ENCODE results near the gene ANKRD22. TPM values are rescaled to one million over a fixed set of nuclear protein-coding genes. Genes with fewer than 3 reads are reported as not detected.
A peak's percentile ranks its signal among the peaks of the same experiment; 100 is the strongest.

The ANKRD22 gene
- polyA plus RNA-seq, 1 of the 3 experiments (the other 2 are of a cell fraction) = 0.15 TPM

DNA sequence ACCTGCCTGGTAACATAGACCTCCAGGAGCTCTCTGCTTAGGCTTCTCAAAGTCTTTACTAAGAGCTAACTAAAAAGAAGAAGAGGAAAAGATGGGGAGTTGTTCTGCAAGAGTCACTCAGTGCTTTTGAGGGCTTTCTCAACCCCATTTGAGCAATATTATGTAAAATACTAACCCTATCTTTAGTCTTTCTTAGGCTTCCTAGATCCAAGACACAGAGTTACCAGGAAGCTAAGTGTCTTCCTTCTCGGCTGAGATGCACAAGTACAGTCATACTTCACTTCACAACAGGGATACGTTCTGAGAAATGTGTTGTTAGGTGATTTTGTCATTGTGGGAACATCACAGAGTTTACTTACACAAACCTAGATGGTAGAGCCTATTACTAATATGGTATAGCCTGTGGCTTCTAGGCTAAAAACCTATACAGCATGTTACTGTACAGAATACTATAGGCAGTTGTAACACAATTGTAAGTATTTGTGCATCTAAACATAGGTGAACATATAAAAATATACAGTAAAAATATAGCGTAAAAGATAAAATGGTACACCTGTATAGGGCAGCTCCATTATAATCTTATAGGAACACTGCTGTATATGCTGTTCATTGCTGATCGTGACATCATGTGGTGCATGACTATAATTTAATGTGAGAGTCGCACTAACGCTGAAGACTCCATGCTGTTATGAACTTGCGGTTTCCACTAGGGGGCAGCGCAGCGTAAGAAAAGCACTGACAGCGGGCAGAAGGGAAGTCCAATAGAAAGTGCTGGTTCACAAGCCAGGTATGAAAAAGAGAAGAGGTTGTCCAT, 16.3 kb downstream of the ANKRD22 start (continued):
- TF ChIP-seq, protein P1, sequence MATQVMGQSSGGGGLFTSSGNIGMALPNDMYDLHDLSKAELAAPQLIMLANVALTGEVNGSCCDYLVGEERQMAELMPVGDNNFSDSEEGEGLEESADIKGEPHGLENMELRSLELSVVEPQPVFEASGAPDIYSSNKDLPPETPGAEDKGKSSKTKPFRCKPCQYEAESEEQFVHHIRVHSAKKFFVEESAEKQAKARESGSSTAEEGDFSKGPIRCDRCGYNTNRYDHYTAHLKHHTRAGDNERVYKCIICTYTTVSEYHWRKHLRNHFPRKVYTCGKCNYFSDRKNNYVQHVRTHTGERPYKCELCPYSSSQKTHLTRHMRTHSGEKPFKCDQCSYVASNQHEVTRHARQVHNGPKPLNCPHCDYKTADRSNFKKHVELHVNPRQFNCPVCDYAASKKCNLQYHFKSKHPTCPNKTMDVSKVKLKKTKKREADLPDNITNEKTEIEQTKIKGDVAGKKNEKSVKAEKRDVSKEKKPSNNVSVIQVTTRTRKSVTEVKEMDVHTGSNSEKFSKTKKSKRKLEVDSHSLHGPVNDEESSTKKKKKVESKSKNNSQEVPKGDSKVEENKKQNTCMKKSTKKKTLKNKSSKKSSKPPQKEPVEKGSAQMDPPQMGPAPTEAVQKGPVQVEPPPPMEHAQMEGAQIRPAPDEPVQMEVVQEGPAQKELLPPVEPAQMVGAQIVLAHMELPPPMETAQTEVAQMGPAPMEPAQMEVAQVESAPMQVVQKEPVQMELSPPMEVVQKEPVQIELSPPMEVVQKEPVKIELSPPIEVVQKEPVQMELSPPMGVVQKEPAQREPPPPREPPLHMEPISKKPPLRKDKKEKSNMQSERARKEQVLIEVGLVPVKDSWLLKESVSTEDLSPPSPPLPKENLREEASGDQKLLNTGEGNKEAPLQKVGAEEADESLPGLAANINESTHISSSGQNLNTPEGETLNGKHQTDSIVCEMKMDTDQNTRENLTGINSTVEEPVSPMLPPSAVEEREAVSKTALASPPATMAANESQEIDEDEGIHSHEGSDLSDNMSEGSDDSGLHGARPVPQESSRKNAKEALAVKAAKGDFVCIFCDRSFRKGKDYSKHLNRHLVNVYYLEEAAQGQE (IDR thresholded peaks at IDR 0.05; ENCODE audit: low read depth, low read length) = 0 out of 2 replicates have a peak, but pooled peaks have one; percentile 21
- TF ChIP-seq SMC3 (IDR thresholded peaks at IDR 0.05; ENCODE audit: low read depth, low read length) = peak; percentile 96
- no peak for TF ChIP-seq EZH2phosphoT487 (IDR thresholded peaks at IDR 0.05; ENCODE audit: borderline replicate concordance, low read depth)
- no peak for TF ChIP-seq FOXJ3 (CRISPR knock-in tag; IDR thresholded peaks at IDR 0.05)
- TF ChIP-seq GATA2 (CRISPR knock-in tag; IDR thresholded peaks at IDR 0.05) = no peak
- TF ChIP-seq TAF1 (IDR thresholded peaks at IDR 0.05; ENCODE audit: borderline replicate concordance, low read depth, low read length) = no peak
- no peak for TF ChIP-seq NFIC (IDR thresholded peaks at IDR 0.05; ENCODE audit: borderline replicate concordance)
- TF ChIP-seq EP300 (IDR thresholded peaks at IDR 0.05; ENCODE audit: borderline replicate concordance in 1 of 2, low read depth in 1 of 2, low read length in 1 of 2) = no peak
- TF ChIP-seq, protein P2, sequence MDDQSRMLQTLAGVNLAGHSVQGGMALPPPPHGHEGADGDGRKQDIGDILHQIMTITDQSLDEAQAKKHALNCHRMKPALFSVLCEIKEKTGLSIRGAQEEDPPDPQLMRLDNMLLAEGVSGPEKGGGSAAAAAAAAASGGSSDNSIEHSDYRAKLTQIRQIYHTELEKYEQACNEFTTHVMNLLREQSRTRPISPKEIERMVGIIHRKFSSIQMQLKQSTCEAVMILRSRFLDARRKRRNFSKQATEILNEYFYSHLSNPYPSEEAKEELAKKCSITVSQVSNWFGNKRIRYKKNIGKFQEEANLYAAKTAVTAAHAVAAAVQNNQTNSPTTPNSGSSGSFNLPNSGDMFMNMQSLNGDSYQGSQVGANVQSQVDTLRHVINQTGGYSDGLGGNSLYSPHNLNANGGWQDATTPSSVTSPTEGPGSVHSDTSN (IDR thresholded peaks at IDR 0.05) = peak; percentile 40; the same call in 1 of the 2 replicates
- no peak for TF ChIP-seq FOSL2 (IDR thresholded peaks at IDR 0.05; ENCODE audit: borderline replicate concordance, low read depth)
- TF ChIP-seq JUND (IDR thresholded peaks at IDR 0.05) = no peak
- no peak for TF ChIP-seq CHD2 (IDR thresholded peaks at IDR 0.05; ENCODE audit: low read length, partially characterized antibody)

DNA sequence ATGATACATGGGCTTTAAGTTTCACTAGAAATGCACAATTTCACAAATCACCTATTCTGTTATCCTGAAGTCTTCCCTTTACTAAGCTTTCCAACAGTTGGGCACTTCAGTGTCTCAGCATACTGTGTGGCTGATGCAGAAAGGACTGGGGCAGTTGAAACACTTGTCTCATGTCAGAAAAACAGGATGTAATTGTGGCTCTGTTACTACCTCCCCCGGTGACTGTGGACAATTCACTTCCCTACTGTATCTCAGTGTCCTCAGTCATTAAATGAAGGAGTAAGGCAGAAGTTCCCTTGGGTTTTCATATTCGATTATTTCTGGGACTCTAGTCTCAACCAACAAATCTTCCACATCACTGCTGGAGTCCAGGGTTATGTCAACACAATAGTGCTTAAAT, 17.9 kb downstream of the ANKRD22 start:
- CTCF ChIA-PET = interaction anchor here (1.0 to 12.7 kb wide), 11 partner anchors 7 to 384 kb away, joined by 3 to 425 read pairs (median 29); partner anchors contain the start of gene FAS
- TF ChIP-seq, protein P3, sequence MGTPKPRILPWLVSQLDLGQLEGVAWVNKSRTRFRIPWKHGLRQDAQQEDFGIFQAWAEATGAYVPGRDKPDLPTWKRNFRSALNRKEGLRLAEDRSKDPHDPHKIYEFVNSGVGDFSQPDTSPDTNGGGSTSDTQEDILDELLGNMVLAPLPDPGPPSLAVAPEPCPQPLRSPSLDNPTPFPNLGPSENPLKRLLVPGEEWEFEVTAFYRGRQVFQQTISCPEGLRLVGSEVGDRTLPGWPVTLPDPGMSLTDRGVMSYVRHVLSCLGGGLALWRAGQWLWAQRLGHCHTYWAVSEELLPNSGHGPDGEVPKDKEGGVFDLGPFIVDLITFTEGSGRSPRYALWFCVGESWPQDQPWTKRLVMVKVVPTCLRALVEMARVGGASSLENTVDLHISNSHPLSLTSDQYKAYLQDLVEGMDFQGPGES (IDR thresholded peaks at IDR 0.05; ENCODE audit: low read depth, low read length) = no peak
- TF ChIP-seq, protein P4, sequence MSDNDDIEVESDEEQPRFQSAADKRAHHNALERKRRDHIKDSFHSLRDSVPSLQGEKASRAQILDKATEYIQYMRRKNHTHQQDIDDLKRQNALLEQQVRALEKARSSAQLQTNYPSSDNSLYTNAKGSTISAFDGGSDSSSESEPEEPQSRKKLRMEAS (IDR thresholded peaks at IDR 0.05; ENCODE audit: low read depth) = no peak
- no peak for TF ChIP-seq TAF1 (IDR thresholded peaks at IDR 0.05; ENCODE audit: borderline replicate concordance, low read depth, low read length)
- TF ChIP-seq, protein P5, sequence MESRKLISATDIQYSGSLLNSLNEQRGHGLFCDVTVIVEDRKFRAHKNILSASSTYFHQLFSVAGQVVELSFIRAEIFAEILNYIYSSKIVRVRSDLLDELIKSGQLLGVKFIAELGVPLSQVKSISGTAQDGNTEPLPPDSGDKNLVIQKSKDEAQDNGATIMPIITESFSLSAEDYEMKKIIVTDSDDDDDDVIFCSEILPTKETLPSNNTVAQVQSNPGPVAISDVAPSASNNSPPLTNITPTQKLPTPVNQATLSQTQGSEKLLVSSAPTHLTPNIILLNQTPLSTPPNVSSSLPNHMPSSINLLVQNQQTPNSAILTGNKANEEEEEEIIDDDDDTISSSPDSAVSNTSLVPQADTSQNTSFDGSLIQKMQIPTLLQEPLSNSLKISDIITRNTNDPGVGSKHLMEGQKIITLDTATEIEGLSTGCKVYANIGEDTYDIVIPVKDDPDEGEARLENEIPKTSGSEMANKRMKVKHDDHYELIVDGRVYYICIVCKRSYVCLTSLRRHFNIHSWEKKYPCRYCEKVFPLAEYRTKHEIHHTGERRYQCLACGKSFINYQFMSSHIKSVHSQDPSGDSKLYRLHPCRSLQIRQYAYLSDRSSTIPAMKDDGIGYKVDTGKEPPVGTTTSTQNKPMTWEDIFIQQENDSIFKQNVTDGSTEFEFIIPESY (IDR thresholded peaks at IDR 0.05; ENCODE audit: borderline replicate concordance, low read depth) = no peak
- TF ChIP-seq GATA2 (CRISPR knock-in tag; IDR thresholded peaks at IDR 0.05) = no peak
- TF ChIP-seq, protein P2 (IDR thresholded peaks at IDR 0.05) = no peak
- no peak for TF ChIP-seq EP300 (IDR thresholded peaks at IDR 0.05; ENCODE audit: borderline replicate concordance in 1 of 2, low read depth in 1 of 2, low read length in 1 of 2)

More for the DNA sequence above, 17.9 kb downstream of the ANKRD22 start:
- Histone ChIP-seq H4K20me1 (ENCODE audit: insufficient read depth) (no peaks in the 10 kb centered on the region), H3K27me3 (ENCODE audit: insufficient read depth) (no peaks in the 10 kb centered on the region), H2AFZ (ENCODE audit: low read depth) (no peak overlapping the region), H3F3A (replicated peaks; ENCODE audit: insufficient read depth) (no peaks in the 10 kb centered on the region), H3K27ac (ENCODE audit: low read depth in 2 of 2, low read length in 1 of 2) (no peak overlapping the region), H3K9me2 (no peaks in the 10 kb centered on the region), H3K4me1 (ENCODE audit: control insufficient read depth in 1 of 2, insufficient read depth in 2 of 2, low read depth in 1 of 2, low read length in 1 of 2) (peaks cover 0 to 2% of the 10 kb centered on the region in 2 experiments; a peak in 1 of 4 replicates), H3K4me3 (ENCODE audit: low read depth in 2 of 2, low read length in 1 of 2) (no peak overlapping the region), H3K79me2 (ENCODE audit: insufficient read depth) (no peaks in the 10 kb centered on the region), H3K9me3 (no peaks in the 10 kb centered on the region), H3K9ac (no peak overlapping the region), H3K4me2 (no peak overlapping the region), H3K36me3 (replicated peaks in 1 of 2; ENCODE audit: control insufficient read depth in 1 of 2, insufficient read depth in 2 of 2, low read length in 1 of 2) (no peaks in the 10 kb centered on the region)
- POLR2A ChIA-PET = no interaction called here
- WGBS (ENCODE audit: low lambda C conversion rate) = 79% methylated on average over 2 of the region's 2 CpGs
- DNase-seq = no peak

All from SK-N-SH (cell line).